ENCODE data around the gene KMT2B.
A peak's percentile ranks its signal among the peaks of the same experiment; 100 is the strongest.
"Not testable (repeated sequence)": the region's sequence is repeated elsewhere in the genome, so short reads cannot be mapped to it uniquely, and the experiment has no call there.

KMT2B gene

GRCh38 chr19:35710784-35711723 lies 6.7 kb upstream of the KMT2B start:
- no peak for DNase-seq

GRCh38 chr19:35712567-35713505 lies 5.0 kb upstream of the KMT2B start:
- no peak for DNase-seq

GRCh38 chr19:35713506-35713850 lies 4.3 kb upstream of the KMT2B start:
- DNase-seq: no peak

GRCh38 chr19:35713904-35714495 lies 3.8 kb upstream of the KMT2B start:
- DNase-seq: no peak

GRCh38 chr19:35714601-35715354 lies 3.0 kb upstream of the KMT2B start:
- DNase-seq: no peak

- no peak for DNase-seq
Observed at GRCh38 chr19:35715355-35715809, 2.4 kb upstream of the KMT2B start.

GRCh38 chr19:35715981-35716800 lies 1.6 kb upstream of the KMT2B start:
- DNase-seq: no peak

GRCh38 chr19:35716801-35717664 lies 770 bp upstream of the KMT2B start:
- DNase-seq: peak; percentile 86

GRCh38 chr19:35718345-35719041 lies 690 bp downstream of the KMT2B start:
- no peak for DNase-seq

GRCh38 chr19:35719402-35720162 lies 1.8 kb downstream of the KMT2B start:
- no peak for DNase-seq

GRCh38 chr19:35720163-35720524 lies 2.3 kb downstream of the KMT2B start:
- DNase-seq: no peak

GRCh38 chr19:35720648-35721047 lies 2.8 kb downstream of the KMT2B start:
- DNase-seq: no peak

GRCh38 chr19:35721374-35721773 lies 3.6 kb downstream of the KMT2B start:
- no peak for DNase-seq

- no peak for DNase-seq
Observed at GRCh38 chr19:35722461-35722860, 4.7 kb downstream of the KMT2B start.

- no peak for DNase-seq
Observed at GRCh38 chr19:35722897-35723296, 5.1 kb downstream of the KMT2B start.

GRCh38 chr19:35723671-35724070 lies 5.9 kb downstream of the KMT2B start:
- DNase-seq: no peak

GRCh38 chr19:35724132-35724531 lies 6.3 kb downstream of the KMT2B start:
- not testable (repeated sequence) for DNase-seq

- no peak for DNase-seq
Observed at GRCh38 chr19:35724560-35724959, 6.8 kb downstream of the KMT2B start.

- DNase-seq: no peak
Observed at GRCh38 chr19:35725216-35725861, 7.5 kb downstream of the KMT2B start.
